H9 (cell line): ENCODE measurements around the gene APBB2. TPM values are rescaled to one million over a fixed set of nuclear protein-coding genes. Genes with fewer than 3 reads are reported as not detected.

Experiments used
- DNase-seq: peaks from one replicate; pipeline ENCODE4 v3.0.0-alpha.2; 2017
- H2AFZ ChIP-seq: one replicate; pipeline ENCODE4 v1.6.1; 2013; ENCODE audit warnings: mild to moderate bottlenecking, low read length, control low read depth, moderate library complexity
- H2AK5ac ChIP-seq: 2 replicates; pipeline ENCODE4 v1.6.1; 2013; ENCODE audit warnings: low read length, control low read depth, mixed read lengths; ENCODE audit not compliant: insufficient read length
- H2BK120ac ChIP-seq: one replicate; pipeline ENCODE4 v1.6.1; 2013; ENCODE audit warnings: low read depth, mild to moderate bottlenecking, low read length, control low read depth, inconsistent platforms; ENCODE audit not compliant: poor library complexity, severe bottlenecking
- H2BK12ac ChIP-seq: 2 replicates; pipeline ENCODE4 v1.6.1; 2013; ENCODE audit warnings: low read length, control low read depth, mixed read lengths, low read depth; ENCODE audit not compliant: insufficient read length
- H2BK15ac ChIP-seq: 2 replicates; pipeline ENCODE4 v1.6.1; 2013; ENCODE audit warnings: low read depth, low read length, control low read depth
- H2BK20ac ChIP-seq: one replicate; pipeline ENCODE4 v1.6.1; 2013; ENCODE audit warnings: low read depth, mild to moderate bottlenecking, low read length, control low read depth, inconsistent platforms; ENCODE audit not compliant: poor library complexity, severe bottlenecking
- H2BK5ac ChIP-seq: 2 replicates; pipeline ENCODE4 v1.6.1; 2013; ENCODE audit warnings: low read length, control low read depth, mixed read lengths; ENCODE audit not compliant: insufficient read length
- H3K14ac ChIP-seq: 2 replicates; pipeline ENCODE4 v1.6.1; 2013; ENCODE audit warnings: low read length, control low read depth; ENCODE audit not compliant: insufficient read depth
- H3K18ac ChIP-seq: 2 replicates; pipeline ENCODE4 v1.6.1; 2013; ENCODE audit warnings: low read depth, mild to moderate bottlenecking, mixed read lengths, low read length, control low read depth; ENCODE audit not compliant: insufficient read length
- H3K23ac ChIP-seq: 2 replicates; pipeline ENCODE4 v1.6.1; 2013; ENCODE audit warnings: low read length, control low read depth, mixed read lengths, low read depth; ENCODE audit not compliant: insufficient read length
- H3K23me2 ChIP-seq: 2 replicates; pipeline ENCODE4 v1.6.1; 2013; ENCODE audit warnings: low read depth, mild to moderate bottlenecking, mixed read lengths, low read length, control low read depth; ENCODE audit not compliant: insufficient read length, poor library complexity, severe bottlenecking
- H3K27ac ChIP-seq: 2 replicates; pipeline ENCODE4 v1.5.1; 2013; ENCODE audit warnings: low read length, control low read depth, mixed read lengths, low read depth; ENCODE audit not compliant: insufficient read length
- H3K27me3 ChIP-seq: 2 replicates; pipeline ENCODE4 v1.6.1; 2013; ENCODE audit warnings: low read length, control low read depth, inconsistent platforms; ENCODE audit not compliant: insufficient read depth
- H3K4ac ChIP-seq: 2 replicates; pipeline ENCODE4 v1.6.1; 2013; ENCODE audit warnings: low read depth, mild to moderate bottlenecking, control low read depth, inconsistent platforms, low read length, moderate library complexity
- H3K4me1 ChIP-seq: 2 replicates; pipeline ENCODE4 v1.6.1; 2013; ENCODE audit warnings: low read length, control low read depth, inconsistent platforms; ENCODE audit not compliant: insufficient read depth
- H3K4me2 ChIP-seq: 2 replicates; pipeline ENCODE4 v1.6.1; 2013; ENCODE audit warnings: low read length, control low read depth, mixed read lengths; ENCODE audit not compliant: insufficient read length, insufficient read depth
- H3K56ac ChIP-seq: 2 replicates; pipeline ENCODE4 v1.6.1; 2013; ENCODE audit warnings: low read depth, mild to moderate bottlenecking, mixed read lengths, low read length, control low read depth; ENCODE audit not compliant: insufficient read length
- H3K79me1 ChIP-seq: 2 replicates; pipeline ENCODE4 v1.6.1; 2013; ENCODE audit warnings: low read depth, mild to moderate bottlenecking, moderate library complexity, low read length, control low read depth, inconsistent platforms; ENCODE audit not compliant: insufficient read depth, poor library complexity, severe bottlenecking
- H3K79me2 ChIP-seq: 2 replicates; pipeline ENCODE4 v1.6.1; 2013; ENCODE audit warnings: low read length, control low read depth, inconsistent platforms; ENCODE audit not compliant: insufficient read depth
- H3K9ac ChIP-seq: 2 replicates; pipeline ENCODE4 v1.6.1; 2013; ENCODE audit warnings: low read length, control low read depth, mixed read lengths; ENCODE audit not compliant: insufficient read length; ENCODE audit errors: extremely low read depth
- H3K9me3 ChIP-seq: one replicate; pipeline ENCODE4 v1.6.1; 2013; ENCODE audit warnings: low read depth, low read length, inconsistent platforms; ENCODE audit not compliant: control insufficient read depth
- H3T11ph ChIP-seq: one replicate; pipeline ENCODE4 v1.6.1; 2013; ENCODE audit warnings: mild to moderate bottlenecking, low read length, control low read depth, inconsistent platforms
- H4K20me1 ChIP-seq: one replicate; pipeline ENCODE4 v1.6.1; 2013; ENCODE audit not compliant: control insufficient read depth, insufficient read length, insufficient read depth
- H4K5ac ChIP-seq: 2 replicates; pipeline ENCODE4 v1.6.1; 2013; ENCODE audit warnings: low read depth, mild to moderate bottlenecking, mixed read lengths, low read length, control low read depth; ENCODE audit not compliant: insufficient read length
- H4K8ac ChIP-seq: replicated peaks from 2 replicates; pipeline ENCODE4 v1.6.1; 2013; ENCODE audit warnings: low read length, control low read depth, mixed read lengths, low read depth; ENCODE audit not compliant: insufficient read length
- H4K91ac ChIP-seq: 2 replicates; pipeline ENCODE4 v1.6.1; 2013; ENCODE audit warnings: low read depth, mild to moderate bottlenecking, moderate library complexity, mixed read lengths, low read length, control low read depth; ENCODE audit not compliant: insufficient read length
- H3K27ac Mint-ChIP-seq, 3 experiments: 2 replicates in 2 of 3; 3 replicates in 1 of 3; pipeline ENCODE4 v1.8.0; 2020 to 2021; ENCODE audit warnings: mixed read lengths in 3 of 3, mild to moderate bottlenecking in 1 of 3, moderate library complexity in 1 of 3
- H3K27me3 Mint-ChIP-seq: 2 replicates; pipeline ENCODE4 v1.8.0; 2021; ENCODE audit warnings: low read depth, mild to moderate bottlenecking, moderate library complexity, mixed read lengths
- H3K36me3 Mint-ChIP-seq, 3 experiments: 2 replicates in 2 of 3; 3 replicates in 1 of 3; pipeline ENCODE4 v1.8.0; 2020 to 2021; ENCODE audit warnings: low read depth in 3 of 3, mixed read lengths in 3 of 3; ENCODE audit not compliant: insufficient read depth in 1 of 3
- H3K4me1 Mint-ChIP-seq, 2 experiments: 2 replicates each; pipeline ENCODE4 v1.8.0; 2020; ENCODE audit warnings: mixed read lengths in 2 of 2
- H3K4me3 Mint-ChIP-seq, 2 experiments: 2 replicates in 1 of 2; 3 replicates in 1 of 2; pipeline ENCODE4 v1.8.0; 2020 to 2021; ENCODE audit warnings: mild to moderate bottlenecking in 2 of 2, mixed read lengths in 2 of 2, moderate library complexity in 1 of 2
- H3K9me3 Mint-ChIP-seq, 2 experiments: 2 replicates in 1 of 2; 3 replicates in 1 of 2; pipeline ENCODE4 v1.8.0; 2020; ENCODE audit warnings: mild to moderate bottlenecking in 2 of 2, mixed read lengths in 2 of 2, moderate library complexity in 1 of 2
- CTCF ChIP-seq: fragments of 200-600 bp; sonication (generic); conservative IDR thresholded peaks from 3 replicates; pipeline ENCODE4 v1.8.0; 2021; ENCODE audit warnings: antibody characterized with exemption, mild to moderate bottlenecking
- WGBS: extraction: QIAGEN DNeasy Blood & Tissue Kit; methylation state at CpG from one replicate; pipeline ENCODE4 v1.1.7; 2013; ENCODE audit warnings: missing lambda C conversion rate, low lambda C conversion rate, mixed read lengths; ENCODE audit not compliant: insufficient read length; ENCODE audit errors: extremely low coverage; 5-methylcytosine and 5-hydroxymethylcytosine counted together
- total RNA-seq: library from RNA; stranded (reverse); gene quantifications from 2 replicates; pipeline ENCODE4 v1.2.1, GENCODE V29; 2021

APBB2 gene
- total RNA-seq, 1 experiment from 2014 or later = 39.6 TPM

GRCh38 chr4:41104155-41104554 is 110.2 kb downstream of the APBB2 start:
- no peak for TF ChIP-seq CTCF

More at GRCh38 chr4:41104155-41104554, 110.2 kb downstream of the APBB2 start:
- Histone ChIP-seq H2BK120ac (no peak overlapping the region), H4K5ac (no peak overlapping the region), H3K79me1 (no peaks in the 10 kb centered on the region), H3K4ac (no peak overlapping the region), H4K91ac (no peak overlapping the region), H3K23ac (no peak overlapping the region), H2AFZ (no peak overlapping the region), H3K79me2 (no peaks in the 10 kb centered on the region), H3K9me3 (no peaks in the 10 kb centered on the region), H3T11ph (no peak overlapping the region), H3K23me2 (no peaks in the 10 kb centered on the region), H2AK5ac (no peak overlapping the region), H4K8ac (no peak overlapping the region), H3K14ac (no peak overlapping the region), H2BK15ac (no peak overlapping the region), H3K4me1 (no peaks in the 10 kb centered on the region), H3K56ac (no peak overlapping the region), H3K27ac (no peak overlapping the region), H3K4me2 (no peak overlapping the region), H2BK12ac (no peak overlapping the region), H3K9ac (no peak overlapping the region), H3K18ac (no peak overlapping the region), H2BK20ac (no peak overlapping the region), H4K20me1 (no peaks in the 10 kb centered on the region), H3K27me3 (no peaks in the 10 kb centered on the region), H2BK5ac (no peak overlapping the region)
- H3K27me3 Mint-ChIP-seq = no peaks in the 10 kb centered on the region
- no peaks in the 10 kb centered on the region for H3K36me3 Mint-ChIP-seq
- H3K27ac Mint-ChIP-seq = no peak overlapping the region
- no peaks in the 10 kb centered on the region for H3K9me3 Mint-ChIP-seq
- peaks cover 5 to 8% of the 10 kb centered on the region in 2 experiments; a peak in 3 of 4 replicates for H3K4me1 Mint-ChIP-seq
- WGBS = no CpG with 5 or more reads among the region's 3 CpGs
- H3K4me3 Mint-ChIP-seq = no peak overlapping the region
- no peak for DNase-seq
